Heart left ventricle (tissue), 13 donors: ENCODE data around the gene PDE1A.

ENCODE experiments used
- CTCF ChIP-seq, 12 donors: fragments of 200-600 bp; sonication (generic) in 4 of 12; IDR thresholded peaks; one replicate each; pipeline versions ENCODE4 v1.5.0 to v1.8.0; 2018 to 2022; ENCODE audit warnings: antibody characterized with exemption in 12 of 12, mild to moderate bottlenecking in 5 of 12
- POLR2A ChIP-seq, 2 donors: fragments of 450-650 bp; IDR thresholded peaks; one replicate each; pipeline ENCODE4 v1.6.1; 2017; ENCODE audit warnings: antibody characterized with exemption in 2 of 2, mild to moderate bottlenecking in 2 of 2, moderate library complexity in 2 of 2
- donor health status: ischemic (EF 13 %, LVEDD 7.1; RV severe dilation, severe dysfunction).
- donor health status: DM: no; HTN: yes; CAD: no.
- donor health status: DM: no; HTN: no; CAD: no.
- donor health status: ischemic (EF 25% LVEDD 6.9; RV normal size, moderate dysfunction).
- donor health status: ischemic (EF 25% LVEDD 5.7; RV mildly dilated, moderate dysfunction).
- donor health status: ischemic (EF 35%, LVEDD 5.7; RV mildly dilated, moderate dysfunction).
- donor health status: nonischemic (EF 11% LVEDD 7.7; RV severe dilation, severe dysfunction).
- donor health status: DM: yes; HTN: yes; CAD: no.
- donor health status: PGD.
- donor health status: ischemic (EF 29% LVEDD 5.4; RV normal size, mild dysfunction).
- donor health status: nonischemic (EF 23%, LVEDD 6.1; RV moderate dilation, normal function).

DNA sequence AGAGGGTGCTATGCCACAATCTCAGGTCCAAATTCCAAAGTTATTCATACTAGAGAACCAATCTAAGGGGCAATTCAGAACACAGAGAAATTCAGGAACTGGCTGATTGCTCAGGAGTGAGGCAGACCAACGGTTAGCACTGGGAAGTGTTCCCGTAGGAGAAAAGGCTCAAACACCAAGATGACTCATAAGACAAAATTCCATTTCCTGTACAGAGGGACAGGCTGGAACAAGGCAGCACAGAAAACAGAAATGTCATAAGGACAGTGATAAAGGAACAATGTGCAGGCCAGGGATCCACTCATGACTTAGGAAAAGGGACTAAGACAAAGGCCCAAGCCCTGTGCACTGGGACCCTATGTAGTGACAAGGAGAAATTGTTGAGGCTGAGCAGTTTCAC, 54.2 kb downstream of the PDE1A start:
- TF ChIP-seq CTCF (IDR thresholded peaks at IDR 0.05) (no peak), POLR2A (IDR thresholded peaks at IDR 0.05) (no peak)
